Panc1 (cell line): ENCODE measurements around the gene SUSD4. TPM values are rescaled to one million over a fixed set of nuclear protein-coding genes. Genes with fewer than 3 reads are reported as not detected.

Experiments used
- ATAC-seq: fragments of 200-7000 bp; cut with Tn5 transposase; 2 replicates; pipeline ENCODE4 v1.9.1; 2020; ENCODE audit warnings: mild to moderate bottlenecking, moderate library complexity
- BruUV-seq: library from RNA; stranded (reverse); fragments of 400-500 nt; replicated peaks from 2 replicates; lab custom pipeline; 2021; lab: Mats Ljungman, UMichigan
- CTCF ChIA-PET: fragments of 300-600 bp; sonication (Branson Sonifier 250); formaldehyde crosslinking; loops from one replicate; lab custom pipeline; 2022; ENCODE audit warnings: antibody characterized with exemption; lab: Charles Lee
- POLR2A ChIA-PET: fragments of 300-600 bp; sonication (Branson Sonifier 250); formaldehyde crosslinking; loops from one replicate; lab custom pipeline; 2022; ENCODE audit warnings: antibody characterized with exemption; lab: Charles Lee
- DNase-seq: peaks from one replicate; pipeline ENCODE4 v3.0.0-alpha.2; 2010; ENCODE audit warnings: low read depth, low spot score
- H3K27ac ChIP-seq: 2 replicates; pipeline ENCODE4 v1.5.1; 2011; ENCODE audit warnings: mild to moderate bottlenecking, low read length, inconsistent platforms
- H3K27me3 ChIP-seq: fragments of 200-500 bp; sonication (Bioruptor generic); 2 replicates; pipeline ENCODE4 v1.6.0; 2014; ENCODE audit warnings: low read length, inconsistent platforms; ENCODE audit not compliant: control insufficient read depth, insufficient read depth
- H3K36me3 ChIP-seq: fragments of 200-500 bp; sonication (Bioruptor generic); 2 replicates; pipeline ENCODE4 v1.5.1; 2014; ENCODE audit warnings: inconsistent platforms, mild to moderate bottlenecking, low read length, moderate library complexity; ENCODE audit not compliant: control insufficient read depth, insufficient read depth
- H3K4me1 ChIP-seq: 2 replicates; pipeline ENCODE4 v1.5.1; 2011; ENCODE audit warnings: inconsistent platforms, mild to moderate bottlenecking, low read length, moderate library complexity; ENCODE audit not compliant: control insufficient read depth, insufficient read depth
- H3K4me3 ChIP-seq, 2 experiments: 2 replicates each; pipeline ENCODE4 v1.5.1; 2011 to 2012; ENCODE audit warnings: low read depth in 2 of 2, low read length in 2 of 2, mild to moderate bottlenecking in 2 of 2, inconsistent platforms in 1 of 2, moderate library complexity in 1 of 2
- H3K9me3 ChIP-seq: fragments of 200-500 bp; sonication (Bioruptor generic); 2 replicates; pipeline ENCODE4 v1.5.1; 2014; ENCODE audit warnings: low read depth, mild to moderate bottlenecking, inconsistent platforms, low read length, moderate library complexity; ENCODE audit not compliant: control insufficient read depth, insufficient read depth
- POLR2AphosphoS5 ChIP-seq: IDR thresholded peaks from 2 replicates; pipeline ENCODE4 v1.6.1; 2012; ENCODE audit warnings: mild to moderate bottlenecking, low read depth, low read length, moderate library complexity
- REST ChIP-seq, 2 experiments: IDR thresholded peaks; 2 replicates each; pipeline ENCODE4 v1.6.1; 2011 to 2012; ENCODE audit warnings: low read depth in 2 of 2, control low read depth in 1 of 2, low read length in 1 of 2, mild to moderate bottlenecking in 1 of 2, moderate library complexity in 1 of 2; ENCODE audit not compliant: insufficient read depth in 1 of 2
- SIN3A ChIP-seq: IDR thresholded peaks from 2 replicates; pipeline ENCODE4 v1.6.1; 2012; ENCODE audit warnings: low read depth, mild to moderate bottlenecking, low read length, moderate library complexity, borderline replicate concordance; ENCODE audit not compliant: insufficient read depth
- TCF7L2 ChIP-seq: IDR thresholded peaks from 2 replicates; pipeline ENCODE4 v1.6.1; 2011; ENCODE audit warnings: mild to moderate bottlenecking, low read depth, low read length, inconsistent platforms
- in situ Hi-C: cut with HindIII; loops from 2 replicates; pipeline ENCODE4 v1.10.0; 2016; ENCODE audit warnings: low sequenced_read_pairs, low pct_unique_long_range_greater_than_20kb
- intact Hi-C: fragments of 100-400 bp; cut with micrococcal nuclease; formaldehyde crosslinking; loops from one replicate; pipeline ENCODE4 v1.10.0; 2022; ENCODE audit not compliant: unreplicated experiment
- total RNA-seq: library from RNA; stranded (reverse); gene quantifications from one replicate; pipeline ENCODE4 v1.2.1, GENCODE V29; 2021; ENCODE audit not compliant: unreplicated experiment
- TF ChIP-seq, protein P1 (sequence below): fragments of 450-650 bp; IDR thresholded peaks from 2 replicates; pipeline ENCODE4 v1.5.1; 2017; ENCODE audit warnings: mild to moderate bottlenecking

Gene SUSD4
- total RNA-seq, 1 experiment from 2014 or later: 0.28 TPM

GRCh38 chr1:223261914-223262313, 102.1 kb downstream of the SUSD4 start:
- BruUV-seq: no TSS peak
- no peak overlapping the region for H3K4me3 ChIP-seq
- H3K27ac ChIP-seq: no peak overlapping the region
- POLR2A ChIA-PET: no interaction called here
- DNase-seq (no peak), ATAC-seq (no peak)
- CTCF ChIA-PET: no interaction called here
- TF ChIP-seq POLR2AphosphoS5 (no peak), REST (IDR thresholded peaks at IDR 0.05; ENCODE audit: insufficient read depth in 1 of 2, low read depth in 2 of 2, low read length in 1 of 2) (no peak), SIN3A (no peak), TCF7L2 (no peak)
- TF ChIP-seq, protein P1, sequence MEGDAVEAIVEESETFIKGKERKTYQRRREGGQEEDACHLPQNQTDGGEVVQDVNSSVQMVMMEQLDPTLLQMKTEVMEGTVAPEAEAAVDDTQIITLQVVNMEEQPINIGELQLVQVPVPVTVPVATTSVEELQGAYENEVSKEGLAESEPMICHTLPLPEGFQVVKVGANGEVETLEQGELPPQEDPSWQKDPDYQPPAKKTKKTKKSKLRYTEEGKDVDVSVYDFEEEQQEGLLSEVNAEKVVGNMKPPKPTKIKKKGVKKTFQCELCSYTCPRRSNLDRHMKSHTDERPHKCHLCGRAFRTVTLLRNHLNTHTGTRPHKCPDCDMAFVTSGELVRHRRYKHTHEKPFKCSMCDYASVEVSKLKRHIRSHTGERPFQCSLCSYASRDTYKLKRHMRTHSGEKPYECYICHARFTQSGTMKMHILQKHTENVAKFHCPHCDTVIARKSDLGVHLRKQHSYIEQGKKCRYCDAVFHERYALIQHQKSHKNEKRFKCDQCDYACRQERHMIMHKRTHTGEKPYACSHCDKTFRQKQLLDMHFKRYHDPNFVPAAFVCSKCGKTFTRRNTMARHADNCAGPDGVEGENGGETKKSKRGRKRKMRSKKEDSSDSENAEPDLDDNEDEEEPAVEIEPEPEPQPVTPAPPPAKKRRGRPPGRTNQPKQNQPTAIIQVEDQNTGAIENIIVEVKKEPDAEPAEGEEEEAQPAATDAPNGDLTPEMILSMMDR: no peak
- H3K36me3 ChIP-seq: no peaks in the 10 kb centered on the region
- no peaks in the 10 kb centered on the region for H3K4me1 ChIP-seq
- H3K27me3 ChIP-seq: peaks cover 20% of the 10 kb centered on the region
- intact Hi-C loops (no loop called here), in situ Hi-C loops (no loop called here)
- H3K9me3 ChIP-seq: no peaks in the 10 kb centered on the region

- TF ChIP-seq REST (IDR thresholded peaks at IDR 0.05; ENCODE audit: insufficient read depth in 1 of 2, low read depth in 2 of 2, low read length in 1 of 2) (no peak), POLR2AphosphoS5 (no peak), SIN3A (no peak), TCF7L2 (no peak)
- TF ChIP-seq, protein P1: no peak
- Histone ChIP-seq H3K9me3 (no peaks in the 10 kb centered on the region), H3K4me3 (no peak overlapping the region), H3K27ac (no peak overlapping the region), H3K4me1 (no peaks in the 10 kb centered on the region), H3K27me3 (peaks cover 20% of the 10 kb centered on the region), H3K36me3 (no peaks in the 10 kb centered on the region)
- ChIA-PET CTCF (no interaction called here), POLR2A (no interaction called here)
- ATAC-seq (no peak), DNase-seq (no peak)
- no TSS peak for BruUV-seq
- intact Hi-C loops: no loop called here
- in situ Hi-C loops: no loop called here
Measured at GRCh38 chr1:223260712-223261111, 103.3 kb downstream of the SUSD4 start.
